ENCODE measurements around the gene WDR33. TPM values are rescaled to one million over a fixed set of nuclear protein-coding genes. Genes with fewer than 3 reads are reported as not detected.

Gene WDR33
- total and polyA plus RNA-seq, 2 donors (not counting 3 experiments of a cell fraction or from before 2014, with no cell fraction given), result 16.4 to 52.5 TPM

DNA sequence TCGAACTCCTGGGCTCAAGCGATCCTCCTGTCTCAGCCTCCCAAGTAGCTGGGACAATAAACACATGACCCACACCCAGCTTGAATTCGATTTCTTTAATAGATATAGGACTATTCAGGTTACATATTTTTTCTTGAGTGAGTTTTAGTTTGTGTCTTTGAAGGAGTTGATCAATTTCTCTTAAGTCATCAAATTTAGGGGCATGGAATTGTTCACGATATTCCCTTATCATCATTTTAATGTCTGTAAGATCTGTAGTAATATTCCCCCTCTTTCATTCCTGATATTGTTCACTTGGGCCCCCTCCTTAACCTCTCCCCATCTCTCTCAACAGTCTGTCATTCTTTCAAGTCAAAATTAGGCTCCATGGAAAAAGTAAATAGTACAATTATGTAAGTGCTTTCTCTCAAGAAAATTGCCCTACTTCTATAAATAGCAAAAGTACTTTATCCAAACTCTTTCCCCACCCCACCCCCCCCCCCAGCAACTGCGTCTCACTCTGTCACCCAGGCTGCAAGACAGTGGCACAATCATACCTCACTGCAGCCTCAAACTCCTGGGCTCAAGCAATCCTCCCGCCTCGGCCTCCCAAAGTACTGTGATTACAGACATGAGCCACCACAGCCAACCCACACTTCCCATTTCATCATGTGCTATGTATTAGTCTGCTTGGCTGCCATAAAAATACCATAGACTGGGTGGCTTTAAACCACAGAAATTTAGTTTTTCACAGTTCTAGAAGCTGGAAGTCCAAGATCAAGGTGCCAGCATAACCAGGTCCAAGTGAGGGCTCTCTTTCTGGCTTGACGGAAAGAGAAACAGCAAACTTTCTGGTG, 20.1 kb downstream of the WDR33 start:
- H3K27ac ChIP-seq (ENCODE audit: insufficient read depth, low read depth, low read length), result no peak overlapping the region
- ChIA-PET CTCF (interaction anchor here (1.3 to 1.7 kb wide), 2 partner anchors 10 to 16 kb away, joined by 5 read pairs; no protein-coding TSS in a partner anchor), POLR2A (no interaction called here)
- H3K27me3 ChIP-seq (ENCODE audit: control insufficient read depth in 2 of 2, insufficient read depth in 2 of 2, low read length in 2 of 2), result no peaks in the 10 kb centered on the region
- peaks cover 3% of the 10 kb centered on the region for H4K20me1 ChIP-seq (replicated peaks; ENCODE audit: control insufficient read depth, extremely low read depth, insufficient read depth, low read length)
- H3K4me3 ChIP-seq (replicated peaks in 1 of 3; ENCODE audit: insufficient read depth in 1 of 3, low read depth in 1 of 3, low read length in 3 of 3), result no peak overlapping the region
- H3K79me2 ChIP-seq (ENCODE audit: control insufficient read depth, insufficient read depth, low read length), result peaks cover 59% of the 10 kb centered on the region
- DNase-seq (ENCODE audit: low read depth, low spot score) (no peak), FAIRE-seq (no peak)
- TSS peak; percentile 7 for BruUV-seq (replicated peaks)
- no peaks in the 10 kb centered on the region for H3K4me1 ChIP-seq (ENCODE audit: control insufficient read depth, extremely low read depth, insufficient read depth, low read length)
- no peaks in the 10 kb centered on the region for H3K9me1 ChIP-seq (replicated peaks; ENCODE audit: control insufficient read depth, extremely low read depth, insufficient read depth, low read length)
- H3K36me3 ChIP-seq (ENCODE audit: control insufficient read depth in 2 of 2, extremely low read depth in 1 of 2, insufficient read depth in 2 of 2, low read length in 2 of 2), result no peaks in the 10 kb centered on the region
- dilution Hi-C loops (cut with MboI; ENCODE audit: extremely low pct_ligation_motif_present, low sequenced_read_pairs), result no loop called here
- H3K9ac ChIP-seq (replicated peaks; ENCODE audit: extremely low read depth, insufficient read depth, low read length), result no peak overlapping the region
- intact Hi-C loops (cut with micrococcal nuclease), result no loop called here
- H2AFZ ChIP-seq (ENCODE audit: low read depth, low read length), result no peak overlapping the region
- H3K4me2 ChIP-seq (ENCODE audit: insufficient read depth, low read length), result no peak overlapping the region
- no peaks in the 10 kb centered on the region for H3K9me3 ChIP-seq (replicated peaks; ENCODE audit: control insufficient read depth, insufficient read depth, low read length)
- TF ChIP-seq GATA2 (IDR thresholded peaks at IDR 0.05; ENCODE audit: insufficient read depth, insufficient read length, low read depth, low read length), result no peak
- TF ChIP-seq MYC (IDR thresholded peaks at IDR 0.05; ENCODE audit: low read depth, low read length), result no peak
- no peak for TF ChIP-seq CTCF (IDR thresholded peaks at IDR 0.05; ENCODE audit: extremely low read depth in 1 of 2, insufficient read depth in 1 of 2, low read depth in 1 of 2, low read length in 2 of 2)
- TF ChIP-seq JUN (IDR thresholded peaks at IDR 0.05; ENCODE audit: borderline replicate concordance, insufficient read depth, insufficient read length, low read depth), result no peak
- no peak for TF ChIP-seq POLR2A (IDR thresholded peaks at IDR 0.05; ENCODE audit: low read depth, low read length)
- TF ChIP-seq, protein P1, sequence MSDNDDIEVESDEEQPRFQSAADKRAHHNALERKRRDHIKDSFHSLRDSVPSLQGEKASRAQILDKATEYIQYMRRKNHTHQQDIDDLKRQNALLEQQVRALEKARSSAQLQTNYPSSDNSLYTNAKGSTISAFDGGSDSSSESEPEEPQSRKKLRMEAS (IDR thresholded peaks at IDR 0.05; ENCODE audit: insufficient read depth, insufficient read length), result no peak
- TF ChIP-seq EZH2 (IDR thresholded peaks at IDR 0.05; ENCODE audit: borderline replicate concordance, low read depth, low read length, severe bottlenecking), result no peak
- TF ChIP-seq POLR2AphosphoS5 (IDR thresholded peaks at IDR 0.05; ENCODE audit: insufficient read depth, low read depth, low read length), result no peak
- TF ChIP-seq FOS (IDR thresholded peaks at IDR 0.05; ENCODE audit: borderline replicate concordance, insufficient read depth, low read length), result no peak

All from endothelial cell of umbilical vein (primary cell).